NCI-H2107 (cell line): Measurements from ENCODE around the gene MTX1.
"Not testable (repeated sequence)": the region's sequence is repeated elsewhere in the genome, so short reads cannot be mapped to it uniquely, and the experiment has no call there.

Source experiments
- DNase-seq: peaks from one replicate; lab custom pipeline; 2025; lab: John Stamatoyannopoulos, UW

MTX1 gene

DNA sequence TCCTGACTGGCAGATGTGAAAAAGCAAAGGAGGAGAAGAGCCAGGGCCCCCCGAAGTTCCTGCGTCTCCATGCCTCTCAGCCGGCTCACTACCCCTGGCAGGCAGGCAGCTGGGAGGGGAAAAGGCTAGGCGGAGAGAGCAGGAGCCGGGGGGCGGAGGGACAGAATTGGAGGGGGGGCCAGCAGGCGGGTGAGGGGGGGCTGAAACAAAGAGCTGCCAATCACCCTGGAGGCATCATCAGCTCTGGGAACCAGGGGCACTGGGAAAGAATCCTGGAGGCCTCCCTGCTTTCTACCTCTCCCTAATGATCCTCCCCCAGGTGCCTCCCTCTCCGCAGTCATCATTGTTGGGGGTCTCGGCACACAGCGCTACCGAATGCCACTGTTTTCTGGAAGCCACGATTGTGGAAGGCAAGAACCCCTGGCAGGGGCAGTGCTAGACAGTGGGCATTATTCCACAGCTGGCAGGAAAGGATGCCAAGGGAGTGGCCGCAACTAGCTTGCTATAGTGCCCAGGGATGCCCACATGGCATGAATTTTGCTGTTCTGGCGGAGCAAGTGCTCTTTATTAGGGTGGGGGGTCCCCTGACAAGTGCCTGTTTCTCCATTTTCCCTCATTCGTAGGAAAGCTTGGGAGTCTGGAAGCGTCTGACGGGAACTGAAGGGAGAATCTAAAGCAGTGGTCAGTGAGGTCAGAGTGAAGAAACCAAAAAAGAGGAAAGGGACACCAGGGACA, 522 bp upstream of the MTX1 start, which contains the start of gene THBS3:
Gene THBS3 (minus strand): TSS at position 92 of the 735 bp plus-strand sequence. CDS start 21 bp downstream, at position 71.
- DNase-seq: no peak

DNA sequence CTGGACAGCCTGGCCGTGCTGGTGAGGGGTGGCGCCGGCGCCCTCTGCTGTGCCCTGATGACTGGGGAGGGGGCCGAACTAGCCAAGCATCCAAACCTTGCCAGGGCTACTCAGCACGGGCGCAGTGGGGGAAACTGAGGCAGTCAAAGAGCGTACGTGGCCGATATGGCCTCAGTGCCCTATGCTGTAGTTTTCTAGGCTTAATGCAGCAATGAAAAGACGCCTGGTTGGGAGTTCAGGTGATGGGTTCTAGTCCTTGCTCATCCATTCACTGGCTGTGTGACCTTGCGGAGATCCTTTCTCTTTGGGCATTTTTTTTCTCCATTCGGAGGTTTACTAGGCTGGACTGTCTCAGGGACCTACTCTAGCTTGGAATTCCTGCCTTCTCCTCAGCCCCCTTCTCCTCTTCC, 822 bp downstream of the MTX1 start:
- DNase-seq: no peak

DNA sequence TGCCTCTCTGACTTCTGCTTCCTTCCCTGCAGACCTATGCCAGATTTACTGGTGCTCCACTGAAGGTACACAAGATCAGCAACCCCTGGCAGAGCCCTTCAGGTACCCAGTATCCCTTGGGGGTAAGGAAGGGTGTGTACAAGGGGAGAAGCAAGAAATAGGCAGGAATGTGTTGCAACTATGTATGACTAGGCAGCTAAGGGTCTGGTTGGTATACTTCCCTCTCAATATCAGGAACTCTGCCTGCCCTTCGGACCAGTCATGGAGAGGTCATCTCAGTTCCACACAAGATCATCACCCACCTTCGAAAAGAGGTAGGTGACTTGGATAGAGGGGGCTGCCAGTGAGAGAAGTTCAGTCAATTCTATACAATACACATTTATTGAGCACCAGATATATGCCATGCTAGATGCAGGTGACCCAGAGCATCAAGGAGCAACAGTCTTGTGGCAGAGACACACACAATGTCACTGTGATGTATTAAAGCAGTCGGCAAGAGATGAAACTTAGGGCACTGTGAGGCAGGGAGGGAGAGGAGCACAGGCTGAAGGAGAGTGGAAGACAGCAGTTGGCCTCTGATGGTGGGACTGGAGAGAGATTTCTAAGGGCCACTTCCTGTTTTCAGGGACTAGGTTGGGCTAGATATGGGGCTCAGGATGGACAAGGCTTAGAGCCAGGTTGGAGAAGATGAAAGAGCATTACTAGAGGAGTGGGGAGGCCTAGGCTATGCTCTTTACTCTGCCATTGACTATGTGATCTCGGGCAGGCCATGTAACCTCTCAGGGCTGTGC, 2.0 kb downstream of the MTX1 start:
- no peak for DNase-seq

GRCh38 chr1:155211381-155212050, 3.0 kb downstream of the MTX1 start:
- not testable (repeated sequence) for DNase-seq

GRCh38 chr1:155212051-155212440, 3.6 kb downstream of the MTX1 start:
- not testable (repeated sequence) for DNase-seq

DNA sequence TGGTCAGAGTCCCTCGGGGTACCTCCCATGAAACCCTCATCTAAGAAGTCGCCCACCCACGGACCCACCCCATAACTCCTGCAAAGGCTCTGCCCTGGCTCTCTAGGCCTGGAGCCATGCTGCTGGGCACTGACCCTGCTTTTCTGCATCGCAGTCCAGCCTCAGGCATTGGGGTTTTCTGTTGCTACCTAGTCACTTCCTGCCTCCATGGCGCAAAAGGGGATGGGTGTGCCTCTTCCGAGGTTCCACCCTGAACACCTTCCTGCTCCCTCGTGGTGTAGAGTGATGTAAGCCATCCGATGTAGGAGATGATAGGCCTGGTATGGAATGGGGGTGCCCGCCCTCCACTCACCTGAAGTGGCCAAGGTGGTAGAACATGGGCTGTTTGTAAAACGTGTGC, 6.2 kb downstream of the MTX1 start:
- not testable (repeated sequence) for DNase-seq

- DNase-seq: peak; percentile 47
These were observed 10.5 kb downstream of the MTX1 start for GRCh38 chr1:155218854-155219591.

DNA sequence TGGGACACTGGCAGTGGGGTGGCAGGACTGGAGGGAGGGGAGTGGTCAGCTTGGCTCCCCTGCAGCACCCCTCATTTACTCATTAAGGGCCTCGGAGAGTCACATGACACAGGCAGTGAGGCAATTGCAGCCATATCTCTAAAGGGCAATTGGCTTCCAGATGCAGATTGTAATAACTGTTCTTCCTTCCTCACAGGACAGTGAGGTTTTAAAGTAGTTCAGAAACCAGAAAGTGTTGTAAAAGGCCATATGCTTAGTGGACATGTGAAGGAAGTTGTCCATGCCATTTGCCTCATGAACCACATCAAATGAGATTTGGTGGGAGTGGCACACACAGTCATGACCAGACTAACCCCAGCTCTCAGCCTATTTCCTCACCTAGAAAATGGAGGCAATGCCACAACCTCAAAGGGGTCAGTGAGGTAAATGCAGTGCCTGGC, 11.1 kb downstream of the MTX1 start:
- DNase-seq: no peak

GRCh38 chr1:155220211-155220965, 11.9 kb downstream of the MTX1 start:
- DNase-seq: not testable (repeated sequence)

- DNase-seq: no peak
These were observed 14.6 kb downstream of the MTX1 start for GRCh38 chr1:155223047-155223446.

DNA sequence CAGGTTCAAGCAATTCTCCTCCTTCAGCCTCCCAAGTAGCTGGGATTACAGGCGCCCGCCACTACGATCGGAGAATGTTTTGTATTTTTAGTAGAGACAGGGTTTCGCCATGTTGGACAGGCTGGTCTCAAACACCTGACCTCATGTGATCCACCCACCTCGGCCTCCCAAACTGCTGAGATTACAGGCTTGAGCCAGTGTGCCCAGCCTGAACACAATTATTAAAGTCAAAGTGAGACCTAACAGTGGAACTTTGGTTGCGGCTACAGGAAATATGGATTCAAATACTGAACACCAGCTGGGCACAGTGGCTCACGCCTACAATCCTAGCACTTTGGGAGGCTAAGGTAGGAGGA, 16.9 kb downstream of the MTX1 start:
- DNase-seq: not testable (repeated sequence)

GRCh38 chr1:155226188-155226909, 17.9 kb downstream of the MTX1 start:
- peak; percentile 70 for DNase-seq

DNA sequence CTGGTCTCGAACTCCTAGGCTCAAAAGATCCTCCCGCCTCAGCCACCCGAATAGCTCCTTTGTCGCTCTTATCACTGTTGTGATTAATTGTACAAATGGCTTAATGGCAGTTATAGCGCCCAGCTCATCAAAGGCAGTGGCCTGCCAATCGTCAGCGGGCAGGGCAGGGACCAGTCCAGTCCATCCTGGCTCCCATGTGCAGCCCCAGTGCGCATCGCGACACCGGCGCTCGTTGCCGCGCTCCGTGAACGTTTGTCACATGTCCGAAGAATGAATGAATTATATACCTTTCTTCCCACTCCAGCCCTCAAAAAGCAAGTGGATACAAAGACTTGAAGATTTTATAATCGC, 18.4 kb downstream of the MTX1 start:
- DNase-seq: no peak

DNA sequence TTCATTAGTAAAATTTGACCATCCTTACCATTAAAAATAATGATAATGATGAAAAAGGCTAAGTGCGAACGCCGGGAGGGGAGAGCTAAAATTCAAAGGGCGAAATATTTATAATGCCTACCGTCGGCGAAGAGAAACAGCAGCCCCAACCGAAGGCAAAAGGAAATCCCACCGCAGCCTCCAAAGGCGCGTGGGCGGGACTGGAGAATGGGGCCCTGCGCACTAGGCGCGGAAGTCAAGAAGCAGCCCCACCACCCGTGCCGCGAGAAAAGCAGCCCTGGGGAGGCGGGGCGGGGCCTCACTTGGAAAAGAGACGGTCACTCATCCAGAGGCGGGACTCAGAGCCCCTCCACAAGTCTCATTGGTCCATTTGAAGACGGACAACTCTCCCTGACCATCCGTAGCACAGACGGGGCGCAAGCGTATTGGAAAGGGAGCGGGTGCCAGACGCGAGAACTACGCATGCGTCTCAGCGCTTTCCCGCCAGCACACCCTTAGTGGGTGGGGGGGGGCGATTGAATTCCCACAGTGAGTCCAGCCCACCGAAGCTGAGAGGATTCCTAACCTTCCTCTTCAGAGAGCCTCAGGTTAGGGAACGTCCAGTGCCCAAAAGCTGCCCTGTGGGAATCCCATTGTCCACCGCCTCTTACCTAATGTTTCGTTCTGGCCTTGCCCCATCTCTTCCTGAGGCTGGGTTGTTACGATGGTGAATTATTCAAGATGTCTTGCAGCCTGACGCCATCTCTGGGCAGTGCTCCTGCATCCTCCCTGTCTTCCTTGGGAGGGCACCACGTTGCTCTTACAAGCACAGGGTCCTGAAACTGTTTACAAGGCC, 19.0 kb downstream of the MTX1 start:
- peak; percentile 99 for DNase-seq

DNA sequence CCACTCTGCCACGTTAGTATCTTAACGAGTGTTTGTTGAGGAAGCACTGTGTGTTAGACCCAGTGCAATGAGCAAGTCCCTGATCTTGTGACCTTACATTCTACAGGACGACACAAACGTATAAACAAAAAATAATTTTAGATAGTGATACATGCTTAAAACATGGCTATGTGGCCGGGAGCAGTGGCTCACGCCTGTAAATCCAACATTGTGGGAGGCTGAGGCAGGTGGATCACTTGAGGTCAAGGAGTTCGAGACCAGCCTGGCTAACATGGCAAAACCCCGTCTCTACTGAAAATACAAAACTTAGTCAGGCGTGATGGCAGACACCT, 19.6 kb downstream of the MTX1 start:
- no peak for DNase-seq

GRCh38 chr1:155231302-155231701, 22.8 kb downstream of the MTX1 start:
- DNase-seq: not testable (repeated sequence)

DNA sequence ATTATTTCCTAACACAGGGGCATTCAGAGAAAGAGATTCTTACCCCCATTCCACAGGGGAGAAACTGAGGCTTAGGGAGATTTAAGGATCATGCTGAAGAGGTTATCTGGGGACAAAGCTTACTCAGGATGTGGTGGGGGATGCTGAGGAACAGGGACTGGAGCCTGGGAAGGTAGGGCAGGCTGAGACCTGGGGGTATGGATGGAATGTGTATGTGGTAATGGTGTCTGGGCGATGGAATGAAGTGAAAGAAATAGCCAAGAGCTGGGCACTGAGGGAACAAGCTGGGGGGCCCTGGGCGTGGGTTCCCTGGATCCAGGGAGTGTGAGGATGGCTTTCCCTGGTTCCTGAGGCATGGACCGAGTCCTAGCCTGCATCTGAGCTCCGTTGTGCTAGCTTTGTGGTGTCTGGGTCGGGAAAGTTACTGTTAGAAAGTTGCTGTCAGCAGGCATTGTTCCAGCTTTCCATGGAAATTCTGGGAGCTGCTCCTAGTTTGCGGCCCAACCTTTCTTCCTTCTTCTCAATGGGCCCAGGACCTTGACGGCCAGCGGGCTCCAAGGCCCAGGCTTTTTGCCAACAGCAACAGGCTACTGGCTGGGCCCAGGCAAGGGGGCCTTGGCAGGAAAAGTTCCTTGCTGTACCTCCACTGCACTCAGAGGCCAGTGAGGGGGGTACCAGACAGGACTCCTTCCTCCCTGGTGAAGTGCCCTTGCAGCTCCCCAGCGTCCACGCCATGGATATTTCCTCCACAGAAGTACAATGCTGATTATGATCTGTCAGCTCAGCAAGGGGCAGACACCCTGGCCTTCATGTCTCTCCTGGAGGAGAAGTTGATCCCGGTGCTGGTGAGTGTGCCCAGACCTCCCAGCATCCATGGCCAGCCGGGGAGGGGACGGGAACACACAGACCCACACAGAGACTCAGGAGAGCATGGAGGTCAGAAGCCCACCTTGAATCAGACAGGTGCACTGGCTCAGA, 23.8 kb downstream of the MTX1 start:
- DNase-seq: not testable (repeated sequence)

GRCh38 chr1:155233502-155233901, 25.0 kb downstream of the MTX1 start:
- DNase-seq: not testable (repeated sequence)

DNA sequence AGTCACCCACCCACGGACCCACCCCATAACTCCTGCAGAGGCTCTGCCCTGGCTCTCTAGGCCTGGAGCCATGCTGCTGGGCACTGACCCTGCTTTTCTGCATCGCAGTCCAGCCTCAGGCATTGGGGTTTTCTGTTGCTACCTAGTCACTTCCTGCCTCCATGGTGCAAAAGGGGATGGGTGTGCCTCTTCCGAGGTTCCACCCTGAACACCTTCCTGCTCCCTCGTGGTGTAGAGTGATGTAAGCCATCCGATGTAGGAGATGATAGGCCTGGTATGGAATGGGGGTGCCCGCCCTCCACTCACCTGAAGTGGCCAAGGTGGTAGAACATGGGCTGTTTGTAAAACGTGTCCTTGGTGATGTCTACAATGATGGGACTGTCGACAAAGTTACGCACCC, 26.9 kb downstream of the MTX1 start:
- not testable (repeated sequence) for DNase-seq
